ENCODE results near the gene WDHD1. TPM values are rescaled to one million over a fixed set of nuclear protein-coding genes. Genes with fewer than 3 reads are reported as not detected.

Gene WDHD1
- total RNA-seq, 2 experiments from 2014 or later, result 1.8 to 2.2 TPM

- Histone ChIP-seq H3K9me3 (ENCODE audit: control insufficient read depth in 1 of 2, insufficient read depth in 1 of 2, low read length in 2 of 2) (no peaks in the 10 kb centered on the region), H3K27me3 (ENCODE audit: control insufficient read depth in 1 of 2, insufficient read depth in 2 of 2, low read length in 2 of 2) (no peaks in the 10 kb centered on the region), H3K36me3 (ENCODE audit: insufficient read depth, low read length) (no peaks in the 10 kb centered on the region), H3K27ac (ENCODE audit: low read depth in 1 of 2, low read length in 2 of 2) (no peak overlapping the region), H3K4me1 (ENCODE audit: insufficient read depth, low read length) (no peaks in the 10 kb centered on the region), H3K4me3 (ENCODE audit: low read length) (no peak overlapping the region)
- no peak for DNase-seq
- Mint-ChIP-seq H3K9me3 (no peaks in the 10 kb centered on the region), H3K4me3 (no peak overlapping the region), H3K36me3 (ENCODE audit: low read depth) (no peaks in the 10 kb centered on the region), H3K27ac (no peak overlapping the region), H3K27me3 (no peaks in the 10 kb centered on the region), H3K4me1 (ENCODE audit: low read depth) (peaks cover 7% of the 10 kb centered on the region)
- ATAC-seq (ENCODE audit: poor library complexity), result no peak
- TF ChIP-seq, protein P1, sequence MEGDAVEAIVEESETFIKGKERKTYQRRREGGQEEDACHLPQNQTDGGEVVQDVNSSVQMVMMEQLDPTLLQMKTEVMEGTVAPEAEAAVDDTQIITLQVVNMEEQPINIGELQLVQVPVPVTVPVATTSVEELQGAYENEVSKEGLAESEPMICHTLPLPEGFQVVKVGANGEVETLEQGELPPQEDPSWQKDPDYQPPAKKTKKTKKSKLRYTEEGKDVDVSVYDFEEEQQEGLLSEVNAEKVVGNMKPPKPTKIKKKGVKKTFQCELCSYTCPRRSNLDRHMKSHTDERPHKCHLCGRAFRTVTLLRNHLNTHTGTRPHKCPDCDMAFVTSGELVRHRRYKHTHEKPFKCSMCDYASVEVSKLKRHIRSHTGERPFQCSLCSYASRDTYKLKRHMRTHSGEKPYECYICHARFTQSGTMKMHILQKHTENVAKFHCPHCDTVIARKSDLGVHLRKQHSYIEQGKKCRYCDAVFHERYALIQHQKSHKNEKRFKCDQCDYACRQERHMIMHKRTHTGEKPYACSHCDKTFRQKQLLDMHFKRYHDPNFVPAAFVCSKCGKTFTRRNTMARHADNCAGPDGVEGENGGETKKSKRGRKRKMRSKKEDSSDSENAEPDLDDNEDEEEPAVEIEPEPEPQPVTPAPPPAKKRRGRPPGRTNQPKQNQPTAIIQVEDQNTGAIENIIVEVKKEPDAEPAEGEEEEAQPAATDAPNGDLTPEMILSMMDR (IDR thresholded peaks at IDR 0.05), result no peak
- CTCF ChIA-PET, result interaction anchor here (1.0 kb wide), 1 partner anchor 31 kb away, joined by 3 read pairs; the partner anchor contains the start of gene MAPK1IP1L
- intact Hi-C loops (cut with DNase I, micrococcal nuclease), result loop anchor here (10.0 kb wide), 2 partner anchors 65 to 565 kb away; partner anchors contain the start of gene KTN1 (in 1 of the 2)
- POLR2A ChIA-PET, result no interaction called here
Measured at GRCh38 chr14:55019968-55020554, 6.8 kb downstream of the WDHD1 start.

DNA sequence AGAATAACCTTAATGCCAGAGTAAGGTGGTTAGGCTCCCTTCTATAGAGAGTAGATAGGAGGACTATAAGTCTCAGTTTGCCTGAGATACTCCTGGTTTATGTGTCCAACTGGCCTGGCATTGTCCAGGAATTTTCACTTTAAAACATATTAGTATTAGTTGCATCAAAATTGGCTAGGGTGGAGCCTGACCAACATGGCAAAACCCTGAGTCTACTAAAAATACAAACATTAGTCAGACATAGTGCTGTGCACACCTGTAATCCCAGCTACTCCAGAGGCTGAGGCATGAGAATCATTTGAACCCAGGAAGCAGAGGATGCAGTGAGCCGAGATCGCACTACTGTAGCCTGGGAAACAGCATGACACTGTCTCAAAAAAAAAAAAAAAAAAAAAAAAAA, 11.9 kb downstream of the WDHD1 start:
- no peaks in the 10 kb centered on the region for H3K27me3 Mint-ChIP-seq
- ChIA-PET POLR2A (interaction anchor here (1.0 to 1.5 kb wide), 3 partner anchors 9 to 36 kb away, joined by 3 to 5 read pairs (median 3); partner anchors contain the start of genes MAPK1IP1L, SOCS4 and WDHD1), CTCF (interaction anchor here (0.7 to 1.2 kb wide), 3 partner anchors 36 to 167 kb away, joined by 3 to 4 read pairs (median 3); partner anchors contain the start of gene MAPK1IP1L)
- H3K4me3 Mint-ChIP-seq, result no peak overlapping the region
- TF ChIP-seq, protein P1 (IDR thresholded peaks at IDR 0.05), result no peak
- peaks cover 2% of the 10 kb centered on the region for H3K4me1 Mint-ChIP-seq (ENCODE audit: low read depth)
- H3K27ac Mint-ChIP-seq, result no peak overlapping the region
- H3K9me3 Mint-ChIP-seq, result no peaks in the 10 kb centered on the region
- ATAC-seq (ENCODE audit: poor library complexity) (no peak), DNase-seq (no peak)
- H3K36me3 ChIP-seq (ENCODE audit: insufficient read depth, low read length), result no peaks in the 10 kb centered on the region
- no peak overlapping the region for H3K4me3 ChIP-seq (ENCODE audit: low read length)
- H3K9me3 ChIP-seq (ENCODE audit: control insufficient read depth in 1 of 2, insufficient read depth in 1 of 2, low read length in 2 of 2), result no peaks in the 10 kb centered on the region
- H3K36me3 Mint-ChIP-seq (ENCODE audit: low read depth), result peaks cover 9% of the 10 kb centered on the region
- H3K27me3 ChIP-seq (ENCODE audit: control insufficient read depth in 1 of 2, insufficient read depth in 2 of 2, low read length in 2 of 2), result no peaks in the 10 kb centered on the region
- H3K4me1 ChIP-seq (ENCODE audit: insufficient read depth, low read length), result no peaks in the 10 kb centered on the region
- intact Hi-C loops (cut with DNase I, micrococcal nuclease), result no loop called here
- no peak overlapping the region for H3K27ac ChIP-seq (ENCODE audit: low read depth in 1 of 2, low read length in 2 of 2)

GRCh38 chr14:55005071-55005470, 21.8 kb downstream of the WDHD1 start:
- Mint-ChIP-seq H3K9me3 (no peaks in the 10 kb centered on the region), H3K36me3 (ENCODE audit: low read depth) (peaks cover 27% of the 10 kb centered on the region), H3K4me1 (ENCODE audit: low read depth) (no peaks in the 10 kb centered on the region), H3K4me3 (no peak overlapping the region), H3K27ac (no peak overlapping the region), H3K27me3 (no peaks in the 10 kb centered on the region)
- Histone ChIP-seq H3K4me3 (ENCODE audit: low read length) (no peak overlapping the region), H3K9me3 (ENCODE audit: control insufficient read depth in 1 of 2, insufficient read depth in 1 of 2, low read length in 2 of 2) (no peaks in the 10 kb centered on the region), H3K27me3 (ENCODE audit: control insufficient read depth in 1 of 2, insufficient read depth in 2 of 2, low read length in 2 of 2) (no peaks in the 10 kb centered on the region), H3K4me1 (ENCODE audit: insufficient read depth, low read length) (no peaks in the 10 kb centered on the region), H3K27ac (ENCODE audit: low read depth in 1 of 2, low read length in 2 of 2) (no peak overlapping the region), H3K36me3 (ENCODE audit: insufficient read depth, low read length) (no peaks in the 10 kb centered on the region)
- TF ChIP-seq, protein P1 (IDR thresholded peaks at IDR 0.05), result no peak
- ATAC-seq (ENCODE audit: poor library complexity) (no peak), DNase-seq (no peak)
- ChIA-PET CTCF (no interaction called here), POLR2A (no interaction called here)
- intact Hi-C loops (cut with DNase I, micrococcal nuclease), result no loop called here

Data from CD4-positive, alpha-beta T cell (primary cell).